ENCODE data around the gene NACC2.

Gene NACC2

DNA sequence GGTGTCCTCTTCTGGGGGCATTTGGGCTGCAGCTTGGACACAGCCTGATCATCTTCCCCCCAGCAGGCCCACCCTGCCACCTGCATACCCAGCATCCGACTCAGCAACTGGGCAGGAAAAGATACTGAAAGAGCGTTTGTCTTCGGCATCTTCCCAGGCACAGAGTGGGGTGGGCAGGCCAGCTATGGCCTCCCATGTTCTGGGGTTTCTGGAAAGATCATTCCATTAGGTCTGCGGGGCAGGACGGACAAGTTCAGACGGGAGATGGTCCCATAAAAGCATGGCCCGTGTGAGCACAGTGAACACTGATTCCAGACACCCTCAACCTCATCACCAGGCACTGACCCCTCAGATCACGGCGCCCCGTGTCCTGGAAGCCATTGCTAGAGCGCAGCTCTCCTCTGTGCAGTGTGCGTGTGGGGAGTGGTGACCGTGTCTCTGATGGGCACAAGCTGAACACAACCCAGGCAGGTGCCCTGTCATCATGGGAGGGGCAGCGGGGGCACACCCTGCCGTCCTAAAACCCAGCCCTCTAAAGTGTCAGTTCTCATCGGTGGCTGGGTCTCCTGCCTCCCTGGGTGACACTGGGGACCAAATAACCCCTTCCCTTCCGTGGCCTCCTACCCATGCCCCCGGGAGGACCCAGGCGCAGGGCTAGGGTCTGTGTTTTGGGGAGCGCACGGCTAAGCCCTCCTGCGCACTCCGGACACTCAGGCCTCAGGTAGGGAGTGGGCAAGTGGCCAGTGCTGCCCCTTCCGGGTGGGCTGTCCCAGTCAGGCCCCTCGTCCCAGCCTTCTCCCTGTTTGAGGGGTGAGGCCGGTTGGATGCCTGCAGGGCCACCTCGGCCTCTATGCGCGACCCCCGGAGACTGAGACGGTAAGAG, 36.8 kb upstream of the NACC2 start:
- no peak for DNase-seq (ENCODE audit: extremely low read depth in 1 of 2, low read depth in 1 of 2)

DNA sequence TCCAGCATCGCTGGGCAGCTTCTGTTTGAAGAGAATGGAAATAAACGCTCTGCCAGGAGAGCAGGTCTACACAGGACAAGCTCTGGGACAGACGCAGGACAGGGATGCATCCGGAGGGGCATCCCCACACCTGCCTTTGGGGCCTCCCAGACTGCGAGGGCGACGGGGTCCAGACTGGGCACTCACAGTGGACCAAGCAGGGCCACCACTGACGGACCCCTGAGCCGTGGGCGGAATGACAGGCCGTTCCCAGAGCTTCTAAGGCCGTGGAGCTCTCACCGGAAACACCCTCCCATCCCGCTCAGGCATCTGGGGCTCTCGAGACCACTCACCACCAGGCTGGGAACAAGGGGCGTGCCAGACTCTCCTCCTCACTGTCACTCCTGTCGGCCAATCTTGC, 34.1 kb upstream of the NACC2 start:
- no peak for DNase-seq (ENCODE audit: extremely low read depth in 1 of 2, low read depth in 1 of 2)

DNA sequence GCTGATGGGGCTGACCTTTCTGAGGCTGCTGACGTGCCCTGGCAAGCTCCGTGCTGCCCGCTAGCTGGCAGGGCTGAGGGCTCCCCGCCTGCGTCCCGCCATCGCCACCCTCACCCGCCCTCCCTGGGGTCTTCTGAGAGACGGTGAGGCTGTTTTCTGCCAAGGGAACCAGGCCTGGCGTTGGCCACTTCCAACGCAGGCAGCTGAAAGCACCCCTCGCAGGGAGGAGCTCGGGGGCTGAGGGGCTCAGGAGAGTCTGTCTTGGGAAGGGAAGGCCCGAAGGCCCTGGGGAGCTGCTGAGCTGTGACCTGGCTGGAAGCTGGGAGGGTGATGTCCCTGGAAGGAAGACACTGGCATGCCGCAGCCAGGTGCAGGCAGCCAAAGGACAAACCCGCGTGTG, 33.3 kb upstream of the NACC2 start:
- DNase-seq (ENCODE audit: extremely low read depth in 1 of 2, low read depth in 1 of 2) = no peak

DNA sequence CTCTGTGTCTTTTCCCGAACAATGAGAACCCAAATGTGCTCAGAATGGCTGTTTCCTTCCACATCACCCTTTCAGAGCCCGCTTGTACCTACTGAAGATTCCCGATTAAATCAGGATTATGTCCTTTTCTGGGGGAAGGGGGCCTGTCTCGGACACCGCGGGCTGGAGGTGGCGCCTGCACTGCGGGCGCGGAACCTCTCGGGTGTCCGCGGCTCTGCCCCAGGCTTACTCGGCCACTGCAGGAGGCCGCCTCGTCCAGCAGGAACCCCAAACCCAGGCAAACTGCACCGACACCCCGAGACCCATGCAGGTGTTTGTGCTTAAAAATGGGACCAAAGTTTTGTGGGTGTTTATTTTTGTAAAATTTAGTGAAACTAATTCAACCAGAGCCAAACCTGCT, 32.2 kb upstream of the NACC2 start:
- no peak for DNase-seq (ENCODE audit: extremely low read depth in 1 of 2, low read depth in 1 of 2)

DNA sequence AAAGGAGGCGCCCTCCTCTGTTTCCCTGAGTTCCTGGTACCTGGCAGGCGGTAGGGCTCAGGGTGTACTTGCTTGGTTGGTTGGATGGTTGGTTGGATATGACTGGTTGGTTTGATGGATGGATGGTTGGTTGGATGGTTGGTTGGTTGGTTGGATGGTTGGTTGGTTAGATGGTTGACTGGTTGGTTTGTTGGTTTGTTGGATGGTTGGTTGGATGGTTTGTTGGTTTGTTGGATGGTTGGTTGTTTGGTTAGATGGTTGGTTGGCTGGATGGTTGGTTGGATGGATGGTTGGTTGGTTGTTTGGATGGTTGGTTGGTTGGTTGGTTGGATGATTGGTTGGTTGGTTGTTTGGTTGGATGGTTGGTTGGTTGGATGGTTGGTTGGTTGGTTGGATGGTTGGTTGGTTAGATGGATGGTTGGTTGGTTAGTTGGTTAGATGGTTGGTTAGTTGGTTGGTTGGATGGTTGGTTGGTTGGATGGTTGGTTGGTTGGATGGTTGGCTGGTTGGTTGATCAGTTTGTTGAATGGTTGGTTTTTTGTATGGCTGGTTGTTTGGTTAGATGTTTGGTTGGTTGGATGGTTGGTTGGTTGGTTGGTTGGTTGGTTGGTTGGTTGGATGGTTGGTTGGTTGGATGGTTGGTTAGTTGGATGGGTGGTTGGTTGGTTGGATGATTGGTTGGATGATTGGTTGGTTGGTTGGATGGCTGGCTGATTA, 30.0 kb upstream of the NACC2 start:
- no peak for DNase-seq (ENCODE audit: extremely low read depth in 1 of 2, low read depth in 1 of 2)

DNA sequence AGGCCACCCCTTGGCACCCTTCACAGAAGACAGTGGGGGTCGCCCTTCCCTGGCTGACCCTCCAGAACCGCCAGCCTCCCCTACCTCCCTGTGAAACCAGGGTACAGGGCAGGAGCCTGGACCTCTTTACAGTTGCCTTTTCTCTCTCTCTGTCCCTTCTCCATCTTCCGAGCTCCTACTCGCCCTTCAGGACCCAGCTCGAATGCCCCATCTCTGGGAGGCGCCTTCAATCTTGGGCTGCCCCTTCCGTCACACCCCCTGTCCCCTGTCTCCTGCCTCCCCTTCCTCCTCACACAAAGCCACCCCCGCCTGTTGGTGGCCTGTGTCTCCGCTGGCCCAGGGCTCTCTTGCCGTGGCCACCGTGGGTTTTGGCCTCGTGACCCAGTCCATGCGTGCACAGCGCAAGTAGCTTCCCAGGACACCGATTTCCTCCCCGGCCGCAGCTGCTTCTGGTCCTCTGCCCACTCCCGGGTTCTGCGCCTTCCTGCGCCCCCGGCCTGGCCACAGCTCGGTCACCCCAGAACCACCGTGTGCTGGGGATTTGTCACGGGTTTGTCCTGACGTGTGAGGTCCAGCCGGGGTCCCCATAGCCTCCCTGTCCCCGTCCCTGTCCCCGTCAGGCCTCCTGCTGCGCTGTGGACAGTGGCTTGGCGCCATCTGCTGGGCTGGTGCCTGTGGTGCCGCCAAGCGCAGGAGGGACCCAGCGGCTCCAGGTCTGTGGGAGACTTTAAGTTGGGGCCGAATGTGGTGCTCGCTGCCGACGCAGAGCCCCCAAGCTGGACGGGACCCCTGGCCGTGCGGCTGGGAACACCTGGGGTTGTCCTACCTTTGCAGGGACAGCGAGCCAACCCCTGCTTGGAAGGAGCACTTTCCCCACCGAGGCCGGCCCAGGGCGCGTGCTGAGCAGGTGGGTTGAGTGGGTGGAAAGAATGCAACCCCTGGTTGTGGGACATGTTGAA, 27.6 kb upstream of the NACC2 start:
- DNase-seq (ENCODE audit: extremely low read depth in 1 of 2, low read depth in 1 of 2) = peak in 1 of 2 donors; percentile 41

DNA sequence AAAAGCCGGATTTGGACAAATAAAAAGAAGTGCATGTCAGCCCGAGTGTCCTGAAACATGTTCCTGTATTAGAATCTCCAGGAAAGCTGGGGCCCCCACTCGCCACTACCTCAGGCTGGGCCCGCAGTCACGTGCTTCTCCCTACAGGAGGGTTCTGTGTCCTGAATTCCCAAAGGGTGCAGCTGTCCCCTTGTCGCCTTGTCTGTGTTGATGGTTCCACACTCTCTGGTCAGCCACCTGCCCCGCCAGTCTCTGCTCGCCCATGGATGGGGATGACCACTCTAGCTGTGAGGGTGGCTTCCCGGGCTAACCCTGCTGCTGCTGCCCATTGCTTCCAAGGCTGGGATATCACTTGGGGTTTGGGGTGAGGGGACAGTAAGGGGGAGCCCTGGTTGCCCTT, 26.7 kb upstream of the NACC2 start:
- DNase-seq (ENCODE audit: extremely low read depth in 1 of 2, low read depth in 1 of 2) = no peak

DNA sequence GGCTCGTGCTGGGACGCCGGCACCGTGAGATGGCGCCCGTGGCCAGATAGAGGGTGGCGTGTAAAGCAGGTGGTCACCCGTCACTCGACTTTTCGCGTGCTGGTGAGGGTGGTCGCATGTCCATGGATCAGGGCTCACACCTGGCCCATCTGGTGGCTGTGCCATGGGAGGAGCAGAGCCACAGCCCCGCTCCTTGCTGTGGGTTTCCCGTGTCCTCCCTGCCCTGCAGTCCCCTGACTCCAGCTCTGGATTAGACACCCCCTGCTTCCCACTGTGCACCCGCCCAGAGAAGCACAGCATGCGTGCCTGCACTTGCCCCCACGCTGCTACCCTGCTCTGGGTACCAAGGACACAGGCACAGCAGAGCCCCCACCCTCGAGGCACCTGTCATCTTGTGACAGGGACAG, 25.4 kb upstream of the NACC2 start:
- DNase-seq (ENCODE audit: extremely low read depth in 1 of 2, low read depth in 1 of 2) = no peak

DNA sequence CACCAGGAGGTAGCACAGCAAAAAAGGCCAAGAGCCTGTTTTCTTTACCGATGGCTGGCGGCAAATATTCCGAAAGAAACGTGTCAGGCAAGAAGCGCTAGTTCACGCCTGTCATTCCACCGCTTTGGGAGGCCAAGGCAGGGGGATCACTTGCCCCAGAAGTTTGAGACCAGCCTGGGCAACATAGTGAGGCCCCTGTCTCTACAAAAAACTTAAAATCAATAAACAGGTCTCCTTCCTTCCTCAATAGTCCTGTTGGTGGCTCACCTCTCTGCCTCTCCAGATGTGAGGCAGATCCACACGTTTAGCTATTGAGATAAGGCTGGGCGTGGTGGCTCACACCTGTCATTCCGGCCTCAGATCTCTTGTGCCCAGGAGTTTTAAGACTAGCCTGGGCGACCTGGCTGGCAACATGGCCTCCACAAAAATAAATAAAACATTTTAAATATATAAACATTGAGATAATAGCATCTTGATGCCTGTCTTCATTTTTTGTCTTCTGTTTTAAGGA, 24.8 kb upstream of the NACC2 start:
- no peak for DNase-seq (ENCODE audit: extremely low read depth in 1 of 2, low read depth in 1 of 2)

DNA sequence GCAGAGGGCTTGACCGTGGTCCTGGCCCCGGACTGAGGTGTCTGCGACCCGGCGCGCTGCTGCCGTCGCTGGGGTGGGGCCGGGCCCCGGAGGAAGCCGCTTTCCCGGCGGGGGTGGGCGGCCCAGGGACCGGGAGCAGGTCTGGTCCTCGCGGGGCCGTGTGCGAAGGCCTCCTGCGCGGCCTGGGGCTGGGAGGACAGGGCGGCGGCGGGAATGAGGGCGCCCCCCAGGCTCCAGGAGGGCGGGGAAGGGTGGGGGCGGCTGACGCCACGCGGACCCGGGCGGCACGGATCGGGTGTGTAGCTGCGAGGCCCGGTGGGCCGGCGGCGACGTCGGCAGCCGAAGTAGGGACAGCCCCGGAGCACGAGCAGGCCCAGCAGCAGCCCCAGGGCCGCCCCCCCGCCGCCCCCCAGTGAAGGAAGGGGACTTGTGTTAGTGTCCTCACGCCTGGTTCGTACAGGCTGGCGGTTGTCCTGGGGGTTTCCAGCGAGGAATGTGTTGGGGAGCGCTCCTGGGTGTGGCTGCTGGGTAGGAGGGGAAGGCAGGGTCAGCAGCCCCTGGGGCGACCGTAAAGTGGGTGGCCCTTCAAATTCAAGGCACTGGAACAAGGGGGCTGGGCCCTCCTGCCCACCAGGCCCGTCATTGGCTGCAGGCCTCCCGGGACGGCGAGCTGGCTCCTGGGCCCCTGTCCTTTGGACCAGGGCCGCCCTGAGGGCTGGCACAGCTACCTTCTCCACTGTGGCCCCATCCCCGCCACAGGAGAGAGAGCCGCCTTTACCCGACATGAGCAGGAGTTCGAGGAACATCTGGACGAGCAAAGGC, 24.2 kb upstream of the NACC2 start:
- DNase-seq (ENCODE audit: extremely low read depth in 1 of 2, low read depth in 1 of 2) = no peak

DNA sequence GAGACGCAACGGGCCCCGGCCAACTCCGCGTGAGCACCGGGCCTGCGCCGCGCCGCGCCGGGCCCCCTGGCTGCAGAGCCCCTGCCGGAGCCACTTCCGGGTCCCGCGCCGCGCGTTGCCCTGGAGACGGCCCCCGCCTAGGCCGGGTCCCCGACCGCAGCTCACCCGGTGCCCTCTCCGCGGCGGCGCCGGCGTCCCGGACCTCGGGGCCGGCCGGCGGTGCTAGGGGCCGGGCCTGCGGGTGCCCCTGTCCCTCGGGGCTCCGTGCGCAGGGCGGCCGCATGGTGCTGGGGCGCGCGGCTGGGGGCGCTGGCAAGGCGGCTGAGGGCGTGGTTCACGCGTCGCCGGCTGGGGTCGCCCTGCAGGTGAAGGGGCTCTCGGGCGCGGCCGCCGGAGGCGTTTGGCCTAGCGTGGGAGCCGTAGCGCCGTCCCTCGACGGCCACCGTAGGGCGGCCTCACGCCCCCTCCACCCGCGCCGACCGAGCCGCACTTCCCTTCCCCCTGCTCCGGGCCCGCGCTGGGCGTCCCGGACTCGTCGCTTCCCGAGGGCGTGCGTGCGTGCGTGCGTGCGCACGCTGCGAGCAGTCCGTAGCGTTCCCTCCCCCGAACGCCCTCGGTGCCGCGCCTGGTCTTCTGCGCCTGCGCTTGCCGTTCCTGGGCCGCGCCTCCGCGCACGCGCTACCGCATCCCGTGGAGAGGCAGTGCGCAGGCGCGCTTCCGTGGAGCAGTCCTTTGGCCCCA, 23.4 kb upstream of the NACC2 start, which contains the start of gene TMEM250:
TSS of gene TMEM250 (minus strand) at position 556 of the 741 bp plus-strand sequence. CDS start 1,975 bp downstream, outside the sequence.
- DNase-seq (ENCODE audit: extremely low read depth in 1 of 2, low read depth in 1 of 2) = peak; percentile 93 to 97

DNA sequence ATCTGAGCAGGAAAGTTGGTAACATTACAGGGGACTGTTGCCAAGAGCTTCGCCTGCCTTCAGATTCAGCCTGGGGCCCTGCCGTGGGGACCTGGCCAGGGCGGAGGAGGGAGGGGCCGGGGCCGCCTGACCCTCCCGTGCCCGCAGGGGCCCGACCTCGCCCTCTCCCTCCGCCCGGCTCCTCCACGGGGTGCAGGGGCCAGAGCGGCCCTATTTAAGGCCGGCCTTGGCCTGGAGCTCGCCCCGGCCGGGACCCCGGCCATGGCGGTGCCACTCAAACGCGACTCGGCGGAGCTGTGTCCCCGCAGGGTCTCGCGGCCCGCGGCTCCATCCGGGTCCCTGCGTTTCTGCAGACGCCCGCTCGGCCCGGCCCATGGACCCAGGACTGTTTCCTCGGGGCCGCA, 22.8 kb upstream of the NACC2 start:
- no peak for DNase-seq (ENCODE audit: extremely low read depth in 1 of 2, low read depth in 1 of 2)

DNA sequence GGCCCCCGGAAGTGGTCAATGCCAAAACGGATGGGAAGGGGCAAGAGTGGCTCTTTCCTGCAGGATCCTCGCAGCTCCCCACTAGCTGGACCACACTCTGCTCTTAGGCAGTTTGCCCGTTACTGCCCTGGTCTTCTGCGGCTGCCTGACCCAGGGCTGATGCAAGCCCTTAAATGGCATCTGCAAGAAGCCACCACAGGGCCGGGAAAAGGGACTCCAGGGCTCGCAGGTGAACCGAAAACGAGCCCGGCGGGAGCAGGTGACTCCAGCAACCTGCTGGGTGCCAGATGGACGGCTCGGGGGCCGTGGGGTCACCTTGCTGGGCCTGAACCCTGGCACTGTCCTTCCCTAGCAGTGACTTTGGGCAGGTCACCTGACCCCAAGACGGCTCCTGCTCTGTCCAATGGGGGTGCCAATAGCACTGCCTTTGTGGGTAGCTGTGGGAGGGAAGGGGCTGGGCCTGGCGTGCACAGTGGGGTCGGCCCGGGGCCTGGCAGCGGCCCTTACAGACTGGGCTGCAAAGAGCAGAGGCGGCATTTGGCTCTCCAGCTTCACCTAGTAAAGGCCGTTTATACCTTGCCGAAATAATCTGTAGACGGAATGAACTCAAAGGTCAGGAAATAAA, 22.3 kb upstream of the NACC2 start:
- peak in 1 of 2 donors; percentile 56 for DNase-seq (ENCODE audit: extremely low read depth in 1 of 2, low read depth in 1 of 2)

DNA sequence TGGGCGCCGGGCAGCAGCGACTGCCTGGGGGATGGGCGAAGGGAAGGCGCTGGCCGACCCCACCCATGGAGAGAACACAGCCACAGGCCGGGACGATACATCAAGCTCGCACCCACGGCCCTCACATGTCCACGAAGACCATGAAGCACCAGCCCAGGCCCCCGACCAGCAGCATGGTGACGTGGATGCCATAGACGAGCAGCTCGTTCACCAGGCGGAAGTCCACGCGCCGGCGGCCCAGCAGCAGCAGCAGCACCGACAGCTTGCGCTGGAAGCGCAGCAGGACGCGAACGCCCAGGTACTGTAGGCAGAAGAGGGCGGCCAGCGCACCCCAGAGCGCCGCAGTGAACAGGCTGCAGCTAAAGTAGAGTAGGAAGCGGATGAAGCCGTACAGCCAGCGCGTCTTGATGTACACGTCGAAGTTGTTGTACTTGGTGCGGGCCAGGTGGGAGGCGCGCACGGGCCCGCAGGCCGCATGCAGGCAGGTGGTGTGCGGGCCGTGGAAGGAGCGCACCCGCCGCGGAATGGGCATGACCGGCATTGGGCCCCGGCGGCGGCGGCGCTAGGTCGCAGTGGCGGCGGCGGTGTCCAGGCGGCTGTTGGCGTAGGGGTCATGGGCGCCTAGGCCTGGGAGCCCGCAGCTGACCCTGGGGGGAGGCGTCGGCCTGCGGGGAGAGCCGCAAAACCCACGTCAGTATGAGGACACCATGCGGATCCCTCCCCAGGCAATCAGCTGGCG, 21.4 kb upstream of the NACC2 start:
- no peak for DNase-seq (ENCODE audit: extremely low read depth in 1 of 2, low read depth in 1 of 2)

DNA sequence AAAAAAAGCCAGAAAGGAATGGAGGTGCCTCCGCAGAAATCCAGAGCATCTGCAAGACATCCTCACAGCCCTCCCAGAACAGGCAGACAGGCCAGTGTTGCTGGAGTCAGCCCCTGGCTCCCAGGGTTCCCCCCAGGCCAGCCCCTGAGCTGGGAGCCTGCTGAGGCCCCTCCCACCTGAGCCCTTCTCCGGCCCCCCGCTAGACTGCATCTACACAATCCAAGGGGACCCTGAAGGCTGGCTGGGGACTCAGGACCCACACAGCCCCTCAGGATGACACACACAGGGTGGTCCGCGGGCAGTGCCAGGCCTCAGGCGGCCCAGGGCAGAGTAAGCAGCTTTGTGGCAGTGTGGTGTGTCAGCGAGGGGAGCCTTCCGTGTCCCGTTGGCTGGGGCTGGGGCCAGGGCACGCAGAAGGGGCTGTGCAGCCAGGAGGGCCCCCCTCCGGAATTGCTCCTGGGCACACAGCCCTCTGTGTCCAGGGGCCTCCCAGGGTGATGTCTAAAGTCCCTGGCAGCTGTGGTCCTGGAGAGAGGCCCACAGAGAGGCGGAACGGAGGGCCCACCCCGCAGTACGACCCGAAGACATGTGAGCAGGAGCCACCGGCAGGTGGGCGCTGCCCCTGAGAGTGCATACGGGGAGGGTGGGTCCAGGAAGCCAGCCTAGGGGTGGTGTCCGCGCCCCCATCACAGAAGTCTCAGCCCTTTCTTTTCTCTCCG, 20.7 kb upstream of the NACC2 start:
- no peak for DNase-seq (ENCODE audit: extremely low read depth in 1 of 2, low read depth in 1 of 2)

DNA sequence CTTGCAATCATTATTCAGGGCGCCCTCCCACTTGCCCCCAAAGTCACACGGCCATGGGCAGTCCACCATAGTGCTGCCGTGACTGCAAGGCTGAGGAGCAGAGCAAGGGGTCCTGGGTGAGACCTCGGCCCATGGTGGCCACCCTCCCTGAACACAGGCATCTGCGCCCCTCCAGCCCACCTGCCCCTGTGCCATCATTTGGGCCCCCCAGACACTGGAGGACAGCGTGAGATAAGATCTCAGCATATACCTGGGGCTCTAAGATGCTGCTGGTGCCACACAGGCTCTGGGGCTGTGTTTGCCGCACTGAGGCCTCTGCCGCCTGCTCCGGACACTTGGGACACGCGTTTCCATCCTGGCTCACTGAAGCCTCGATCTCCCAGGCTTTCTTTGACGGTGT, 20.1 kb upstream of the NACC2 start:
- DNase-seq (ENCODE audit: extremely low read depth in 1 of 2, low read depth in 1 of 2) = no peak

DNA sequence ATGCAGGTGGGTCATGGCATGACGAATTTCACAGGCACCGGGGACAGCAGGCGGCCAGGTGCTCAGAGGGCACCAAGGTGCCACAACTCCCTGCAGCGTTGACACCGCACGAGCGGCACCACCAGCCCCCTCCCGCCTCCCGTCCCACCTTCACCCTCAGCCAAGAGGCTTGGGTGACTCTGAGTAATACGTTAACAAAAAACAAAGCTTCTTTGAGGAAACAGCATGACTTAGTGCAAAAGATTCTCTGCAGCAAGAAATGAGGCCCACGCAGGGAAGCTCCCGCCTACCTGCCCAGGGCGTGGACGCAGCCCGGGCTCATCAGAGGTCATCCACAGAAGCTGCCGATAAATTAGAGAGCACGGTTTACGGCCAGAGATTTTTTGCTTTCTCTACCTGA, 19.5 kb upstream of the NACC2 start:
- no peak for DNase-seq (ENCODE audit: extremely low read depth in 1 of 2, low read depth in 1 of 2)

Data from stimulated activated CD8-positive, alpha-beta memory T cell treated with anti-CD3 and anti-CD28 coated beads, Interleukin-7, amount 100 ng/mL, for 48 hours (primary cell).